Measurements from ENCODE around the gene ATP13A4.
A peak's percentile ranks its signal among the peaks of the same experiment; 100 is the strongest.

ATP13A4 gene, protein sequence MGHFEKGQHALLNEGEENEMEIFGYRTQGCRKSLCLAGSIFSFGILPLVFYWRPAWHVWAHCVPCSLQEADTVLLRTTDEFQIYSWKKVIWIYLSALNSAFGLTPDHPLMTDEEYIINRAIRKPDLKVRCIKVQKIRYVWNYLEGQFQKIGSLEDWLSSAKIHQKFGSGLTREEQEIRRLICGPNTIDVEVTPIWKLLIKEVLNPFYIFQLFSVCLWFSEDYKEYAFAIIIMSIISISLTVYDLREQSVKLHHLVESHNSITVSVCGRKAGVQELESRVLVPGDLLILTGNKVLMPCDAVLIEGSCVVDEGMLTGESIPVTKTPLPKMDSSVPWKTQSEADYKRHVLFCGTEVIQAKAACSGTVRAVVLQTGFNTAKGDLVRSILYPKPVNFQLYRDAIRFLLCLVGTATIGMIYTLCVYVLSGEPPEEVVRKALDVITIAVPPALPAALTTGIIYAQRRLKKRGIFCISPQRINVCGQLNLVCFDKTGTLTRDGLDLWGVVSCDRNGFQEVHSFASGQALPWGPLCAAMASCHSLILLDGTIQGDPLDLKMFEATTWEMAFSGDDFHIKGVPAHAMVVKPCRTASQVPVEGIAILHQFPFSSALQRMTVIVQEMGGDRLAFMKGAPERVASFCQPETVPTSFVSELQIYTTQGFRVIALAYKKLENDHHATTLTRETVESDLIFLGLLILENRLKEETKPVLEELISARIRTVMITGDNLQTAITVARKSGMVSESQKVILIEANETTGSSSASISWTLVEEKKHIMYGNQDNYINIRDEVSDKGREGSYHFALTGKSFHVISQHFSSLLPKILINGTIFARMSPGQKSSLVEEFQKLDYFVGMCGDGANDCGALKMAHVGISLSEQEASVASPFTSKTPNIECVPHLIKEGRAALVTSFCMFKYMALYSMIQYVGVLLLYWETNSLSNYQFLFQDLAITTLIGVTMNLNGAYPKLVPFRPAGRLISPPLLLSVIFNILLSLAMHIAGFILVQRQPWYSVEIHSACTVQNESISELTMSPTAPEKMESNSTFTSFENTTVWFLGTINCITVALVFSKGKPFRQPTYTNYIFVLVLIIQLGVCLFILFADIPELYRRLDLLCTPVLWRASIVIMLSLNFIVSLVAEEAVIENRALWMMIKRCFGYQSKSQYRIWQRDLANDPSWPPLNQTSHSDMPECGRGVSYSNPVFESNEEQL

DNA sequence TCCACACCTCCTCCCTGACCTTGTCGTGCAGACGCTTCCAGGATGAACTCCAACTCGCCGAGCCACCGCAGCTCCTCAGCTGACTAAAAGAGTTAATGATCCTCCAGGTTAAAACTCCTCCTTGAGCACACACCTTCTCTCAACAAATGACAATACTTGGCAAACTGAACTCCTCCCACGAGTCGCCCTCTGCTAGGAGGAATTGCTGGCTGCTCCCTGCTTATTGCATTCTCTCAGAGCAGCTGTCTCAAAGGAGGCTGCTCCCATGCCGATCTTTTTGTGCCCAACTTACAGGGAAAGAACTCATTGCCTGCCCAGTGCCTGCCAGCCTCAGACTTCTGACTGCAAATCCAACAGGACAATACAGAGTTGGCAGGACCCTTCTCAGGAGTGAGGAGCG, at the start of gene ATP13A4:
Gene ATP13A4 (minus strand): TSS at position 85 of the 400 bp plus-strand sequence. CDS start 96 bp downstream, outside the sequence.
- TF ChIP-seq, protein P1, sequence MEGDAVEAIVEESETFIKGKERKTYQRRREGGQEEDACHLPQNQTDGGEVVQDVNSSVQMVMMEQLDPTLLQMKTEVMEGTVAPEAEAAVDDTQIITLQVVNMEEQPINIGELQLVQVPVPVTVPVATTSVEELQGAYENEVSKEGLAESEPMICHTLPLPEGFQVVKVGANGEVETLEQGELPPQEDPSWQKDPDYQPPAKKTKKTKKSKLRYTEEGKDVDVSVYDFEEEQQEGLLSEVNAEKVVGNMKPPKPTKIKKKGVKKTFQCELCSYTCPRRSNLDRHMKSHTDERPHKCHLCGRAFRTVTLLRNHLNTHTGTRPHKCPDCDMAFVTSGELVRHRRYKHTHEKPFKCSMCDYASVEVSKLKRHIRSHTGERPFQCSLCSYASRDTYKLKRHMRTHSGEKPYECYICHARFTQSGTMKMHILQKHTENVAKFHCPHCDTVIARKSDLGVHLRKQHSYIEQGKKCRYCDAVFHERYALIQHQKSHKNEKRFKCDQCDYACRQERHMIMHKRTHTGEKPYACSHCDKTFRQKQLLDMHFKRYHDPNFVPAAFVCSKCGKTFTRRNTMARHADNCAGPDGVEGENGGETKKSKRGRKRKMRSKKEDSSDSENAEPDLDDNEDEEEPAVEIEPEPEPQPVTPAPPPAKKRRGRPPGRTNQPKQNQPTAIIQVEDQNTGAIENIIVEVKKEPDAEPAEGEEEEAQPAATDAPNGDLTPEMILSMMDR (conservative IDR thresholded peaks at IDR 0.05; ENCODE audit: low read length): no peak
- DNase-seq (ENCODE audit: low read depth): no peak
- H3K4me3 ChIP-seq (ENCODE audit: low read length): no peak within 1 kb of the TSS

DNA sequence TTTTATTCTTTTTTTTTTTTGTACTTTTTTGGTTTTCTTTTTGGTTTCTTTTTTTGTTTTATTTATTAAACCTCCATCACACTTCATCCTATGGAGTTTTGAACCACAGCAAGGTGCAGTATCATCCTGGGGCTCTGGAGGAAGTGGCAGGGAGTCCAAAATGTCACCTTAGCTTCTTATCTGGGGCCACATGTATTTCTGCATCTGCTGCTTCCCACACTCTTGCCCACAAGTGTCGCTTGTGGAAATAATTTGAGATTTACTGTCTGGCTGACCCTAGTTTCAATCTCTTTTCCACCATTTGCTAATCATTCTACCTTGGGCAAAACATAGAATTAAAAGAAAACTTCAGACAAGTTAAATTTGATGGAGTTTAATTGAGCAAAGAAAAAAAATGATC, 44.7 kb upstream of the ATP13A4 start:
- no peak for DNase-seq (ENCODE audit: low read depth)
- no peak overlapping the region for H3K4me3 ChIP-seq (ENCODE audit: low read length)
- TF ChIP-seq, protein P1 (conservative IDR thresholded peaks at IDR 0.05; ENCODE audit: low read length): no peak

DNA sequence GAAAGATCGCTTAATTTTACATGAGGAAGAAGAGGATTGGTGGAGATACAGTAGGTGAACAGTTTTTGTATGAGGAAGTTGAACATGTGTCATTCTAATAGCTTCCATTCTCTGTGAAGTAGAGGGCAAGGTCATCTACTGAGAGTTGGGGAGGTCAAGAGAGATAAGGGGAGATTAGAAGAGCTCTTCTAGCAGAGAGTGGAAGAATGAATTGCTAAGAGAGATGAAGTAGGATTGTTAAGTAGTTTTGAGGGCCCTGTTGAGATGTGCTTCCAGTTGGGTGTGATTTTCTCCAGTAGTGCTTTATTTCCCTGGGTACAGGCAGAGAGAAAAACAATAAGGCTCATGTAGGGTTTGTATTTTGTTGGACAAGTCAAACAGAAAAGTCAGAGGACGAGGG, 43.5 kb upstream of the ATP13A4 start:
- no peak for DNase-seq (ENCODE audit: low read depth)
- TF ChIP-seq, protein P1 (conservative IDR thresholded peaks at IDR 0.05; ENCODE audit: low read length): no peak
- H3K4me3 ChIP-seq (ENCODE audit: low read length): no peak overlapping the region

DNA sequence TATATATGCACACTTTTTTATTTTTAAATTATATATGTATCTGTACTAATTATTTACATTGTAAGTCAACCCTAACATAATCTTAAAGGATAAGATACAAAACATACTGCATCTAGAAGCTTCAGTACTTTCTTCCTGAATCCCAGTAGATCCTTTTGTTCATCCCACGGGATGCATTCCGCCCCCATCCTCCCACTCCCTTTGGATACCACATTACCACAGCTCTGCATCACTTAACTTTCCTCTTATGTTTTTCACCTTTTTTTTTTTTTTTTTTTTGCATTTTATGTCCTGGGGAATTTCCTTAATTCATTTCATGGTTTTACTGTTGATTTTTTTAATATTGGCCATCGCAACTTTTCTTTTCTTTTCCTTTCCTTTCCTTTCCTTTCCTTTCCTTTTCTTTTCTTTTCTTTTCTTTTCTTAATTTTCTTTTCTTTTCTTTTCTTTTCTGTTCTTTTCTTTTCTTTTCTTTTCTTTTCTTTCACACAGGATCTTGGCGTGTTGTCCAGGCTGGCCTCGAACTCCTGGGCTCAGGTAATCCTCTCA, 41.3 kb upstream of the ATP13A4 start:
- DNase-seq (ENCODE audit: low read depth): no peak
- TF ChIP-seq, protein P1 (conservative IDR thresholded peaks at IDR 0.05; ENCODE audit: low read length): no peak
- no peak overlapping the region for H3K4me3 ChIP-seq (ENCODE audit: low read length)

DNA sequence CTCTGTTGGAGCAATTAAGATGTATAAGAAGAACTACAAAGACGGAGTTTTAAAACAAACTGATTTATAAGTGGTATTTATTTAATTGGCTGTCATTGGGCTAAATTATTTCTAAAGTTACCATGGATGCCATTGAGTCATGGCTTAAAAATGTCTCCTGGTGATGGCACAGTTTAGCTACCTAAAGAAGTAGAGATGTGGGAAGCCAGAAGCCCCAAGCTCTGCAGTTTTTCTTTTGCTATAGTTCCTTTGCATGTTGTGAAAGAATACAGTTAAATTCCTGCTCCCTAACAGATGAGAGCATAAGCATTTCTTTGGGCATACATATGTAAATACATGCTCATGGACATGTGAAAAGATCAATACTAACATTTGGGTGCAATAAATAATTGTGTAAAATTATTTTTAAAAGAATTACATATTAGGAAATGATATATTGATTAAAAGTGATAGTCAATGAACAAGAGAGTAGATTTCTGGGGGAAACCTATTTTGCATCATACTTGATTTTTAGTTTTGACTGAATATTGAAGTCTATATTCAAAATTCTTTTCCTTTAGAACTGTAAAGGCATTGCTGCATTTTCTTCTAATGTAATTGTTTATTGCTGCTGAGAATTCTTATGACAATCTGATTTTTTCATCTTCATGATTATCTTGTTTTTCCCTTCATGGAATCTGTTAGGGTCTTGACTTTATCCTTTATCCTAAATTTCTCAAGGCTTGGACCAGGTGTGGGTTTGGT, 40.4 kb upstream of the ATP13A4 start:
- no peak overlapping the region for H3K4me3 ChIP-seq (ENCODE audit: low read length)
- DNase-seq (ENCODE audit: low read depth): peak; percentile 22

DNA sequence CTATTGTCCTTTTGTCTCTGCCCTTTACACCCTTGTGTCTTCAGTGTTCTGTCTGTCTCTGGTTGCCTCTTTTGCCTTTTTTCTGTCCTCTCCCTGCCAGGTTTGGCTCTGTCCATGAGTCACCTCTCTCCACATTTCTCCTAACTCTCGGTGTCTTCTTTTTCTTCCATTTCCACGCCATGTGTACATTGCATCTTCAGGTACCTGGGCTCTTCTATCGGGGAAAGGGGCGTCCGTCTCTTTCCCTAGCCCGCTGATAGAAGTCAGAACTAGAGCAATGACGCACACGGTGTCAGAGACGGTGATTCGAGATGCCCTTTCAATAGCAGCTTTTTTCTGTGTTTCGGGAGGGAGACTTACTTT, 39.0 kb upstream of the ATP13A4 start:
- TF ChIP-seq, protein P1 (conservative IDR thresholded peaks at IDR 0.05; ENCODE audit: low read length): no peak
- DNase-seq (ENCODE audit: low read depth): peak; percentile 11

More for the DNA sequence above, 40.4 kb upstream of the ATP13A4 start:
- TF ChIP-seq, protein P1 (conservative IDR thresholded peaks at IDR 0.05; ENCODE audit: low read length): no peak

More for the DNA sequence above, 39.0 kb upstream of the ATP13A4 start:
- H3K4me3 ChIP-seq (ENCODE audit: low read length): peak overlapping the region; percentile 96

All from AG10803 (cell line).